HG03520 (cell line): ENCODE data around the gene TNP2.
A peak's percentile ranks its signal among the peaks of the same experiment; 100 is the strongest.
"Not testable (repeated sequence)": the region's sequence is repeated elsewhere in the genome, so short reads cannot be mapped to it uniquely, and the experiment has no call there.

Experiments
- ATAC-seq: cut with Tn5 transposase; IDR thresholded peaks from one replicate; pipeline ENCODE4 v1.9.1; 2021; ENCODE audit warnings: mild to moderate bottlenecking, moderate library complexity; ENCODE audit not compliant: unreplicated experiment

Gene TNP2

GRCh38 chr16:11225677-11226549 is 43.2 kb downstream of the TNP2 start:
- ATAC-seq: no peak

DNA sequence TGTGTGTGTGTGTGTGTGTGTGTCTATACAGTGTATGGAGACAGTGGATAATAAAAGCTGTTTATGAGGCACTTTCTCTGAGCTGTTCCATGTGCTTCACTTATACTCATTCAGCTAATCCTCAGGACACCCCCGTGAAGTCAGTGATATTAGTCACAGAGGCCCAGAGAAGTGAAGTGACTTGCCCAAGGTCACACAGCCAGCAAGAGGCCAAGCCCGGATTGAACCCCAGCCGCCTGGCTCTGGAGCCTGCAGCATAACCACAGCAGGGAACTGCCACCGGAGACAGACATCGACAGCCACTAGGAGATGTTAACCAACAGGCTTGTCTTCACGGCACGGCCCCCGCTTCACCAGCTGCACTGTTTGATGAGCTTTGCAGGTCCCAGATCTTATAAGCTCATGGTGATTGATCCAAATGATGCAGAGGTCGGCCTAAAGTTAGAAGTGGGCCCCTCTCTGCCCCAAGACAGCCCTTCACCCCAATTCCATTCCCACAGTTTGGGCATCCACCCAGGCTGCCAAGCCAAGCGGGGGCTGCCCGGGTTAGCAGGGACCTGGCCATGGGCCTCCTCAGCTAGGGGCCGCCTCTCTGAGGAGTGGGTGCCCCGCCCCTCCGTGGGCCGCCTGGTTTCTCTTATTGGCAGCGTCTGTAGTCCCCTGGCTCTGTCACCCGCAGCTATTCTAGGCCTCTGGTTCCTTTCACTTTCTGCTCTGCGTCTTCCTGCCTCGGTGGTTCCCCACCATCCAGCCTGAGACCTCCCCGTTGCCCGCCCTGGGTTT is 44.0 kb downstream of the TNP2 start:
- ATAC-seq: peak; percentile 78

DNA sequence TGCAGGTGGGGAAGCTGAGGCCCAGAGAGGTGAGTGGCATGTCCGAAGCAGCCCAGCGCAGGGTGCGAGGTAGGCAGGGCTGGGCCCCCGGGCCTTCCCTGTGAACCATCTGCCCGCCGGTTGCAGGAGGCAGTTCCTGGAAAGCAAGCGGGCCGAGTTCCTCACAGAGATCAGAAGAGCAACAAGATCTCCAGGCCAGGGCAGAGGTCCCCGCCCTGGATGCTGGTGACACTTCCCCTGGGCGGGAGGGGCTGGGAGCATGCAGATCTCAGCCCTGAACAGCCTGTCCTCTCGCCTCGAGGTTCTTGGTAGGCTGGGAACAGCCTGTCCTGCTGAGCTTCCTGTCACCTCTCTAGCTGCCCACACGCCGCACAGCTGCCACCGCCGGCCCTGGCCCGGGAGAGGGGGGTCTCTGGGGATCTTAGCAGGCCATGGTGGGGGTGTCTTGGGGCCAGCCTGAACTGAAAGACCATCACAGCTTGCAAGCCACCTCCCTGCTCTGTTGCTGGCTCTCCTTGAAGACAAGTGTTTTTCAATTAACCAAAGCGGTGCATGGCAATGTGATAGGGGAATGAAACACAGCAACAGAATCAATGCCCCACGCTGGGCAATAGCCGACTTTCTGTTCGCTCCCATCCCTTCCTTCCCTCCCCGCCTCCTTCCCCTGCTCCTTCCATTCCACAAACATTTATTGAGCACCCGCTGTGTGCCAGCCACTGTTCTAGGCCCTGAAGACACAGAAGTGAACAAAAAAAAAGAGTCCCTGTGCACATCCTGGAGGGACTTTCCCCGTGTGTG is 44.8 kb downstream of the TNP2 start:
- no peak for ATAC-seq

- not testable (repeated sequence) for ATAC-seq
Observed at GRCh38 chr16:11220507-11220906, 48.6 kb downstream of the TNP2 start.

DNA sequence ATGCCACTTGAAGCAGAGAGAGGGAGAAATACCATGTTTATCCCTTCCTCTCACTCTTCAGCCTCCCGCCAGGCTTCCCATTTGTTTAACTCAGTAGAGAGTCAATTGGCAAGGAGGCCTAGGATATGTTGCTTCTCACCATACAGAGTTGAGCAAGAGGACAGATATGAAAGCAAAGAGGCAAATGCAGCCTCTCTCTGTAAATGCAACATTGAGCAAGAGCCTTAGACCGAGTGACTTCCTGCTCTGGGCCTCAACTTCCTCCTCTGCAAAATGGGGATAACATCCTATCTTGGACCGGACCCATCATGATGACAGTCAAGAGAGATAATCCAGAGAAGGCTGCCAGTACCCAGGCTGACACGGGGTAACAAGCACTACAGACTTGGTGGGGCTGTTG is 49.9 kb downstream of the TNP2 start:
- no peak for ATAC-seq

- no peak for ATAC-seq
Observed at GRCh38 chr16:11218604-11218962, 50.5 kb downstream of the TNP2 start.
